GM19035 (cell line): ENCODE data around the gene GNAT1.
"Not testable (repeated sequence)": the region's sequence is repeated elsewhere in the genome, so short reads cannot be mapped to it uniquely, and the experiment has no call there.

Experiments used
- ATAC-seq: cut with Tn5 transposase; IDR thresholded peaks from one replicate; pipeline ENCODE4 v1.9.1; 2021; ENCODE audit not compliant: unreplicated experiment

GNAT1 gene

GRCh38 chr3:50237754-50238548 is 46.5 kb downstream of the GNAT1 start:
- no peak for ATAC-seq

GRCh38 chr3:50238549-50239026 is 47.2 kb downstream of the GNAT1 start:
- ATAC-seq = no peak

- ATAC-seq = no peak
Observed at GRCh38 chr3:50239649-50240048, 48.2 kb downstream of the GNAT1 start.

- no peak for ATAC-seq
Observed at GRCh38 chr3:50241163-50241562, 49.8 kb downstream of the GNAT1 start.

- no peak for ATAC-seq
Observed at GRCh38 chr3:50241713-50242380, 50.4 kb downstream of the GNAT1 start.

- no peak for ATAC-seq
Observed at GRCh38 chr3:50242381-50242770, 51.0 kb downstream of the GNAT1 start.

- ATAC-seq = no peak
Observed at GRCh38 chr3:50242851-50243542, 51.6 kb downstream of the GNAT1 start.

- ATAC-seq = no peak
Observed at GRCh38 chr3:50243543-50243895, 52.1 kb downstream of the GNAT1 start.

- not testable (repeated sequence) for ATAC-seq
Observed at GRCh38 chr3:50244813-50245212, 53.4 kb downstream of the GNAT1 start.

GRCh38 chr3:50245251-50245745 is 53.9 kb downstream of the GNAT1 start:
- ATAC-seq = no peak

- ATAC-seq = peak; percentile 73
Observed at GRCh38 chr3:50245831-50246516, 54.6 kb downstream of the GNAT1 start.

- peak; percentile 36 for ATAC-seq
Observed at GRCh38 chr3:50246517-50246954, 55.1 kb downstream of the GNAT1 start.
